NCI-H187 treated with DMSO at 0.1 percent for 48 hours (cell line): ENCODE measurements around the gene ARL3.
"Not testable (repeated sequence)": the region's sequence is repeated elsewhere in the genome, so short reads cannot be mapped to it uniquely, and the experiment has no call there.

Experiments used
- DNase-seq: peaks from one replicate; lab custom pipeline; 2025; lab: John Stamatoyannopoulos, UW

Gene ARL3

GRCh38 chr10:102702742-102703141 is 11.5 kb downstream of the ARL3 start:
- DNase-seq = no peak

DNA sequence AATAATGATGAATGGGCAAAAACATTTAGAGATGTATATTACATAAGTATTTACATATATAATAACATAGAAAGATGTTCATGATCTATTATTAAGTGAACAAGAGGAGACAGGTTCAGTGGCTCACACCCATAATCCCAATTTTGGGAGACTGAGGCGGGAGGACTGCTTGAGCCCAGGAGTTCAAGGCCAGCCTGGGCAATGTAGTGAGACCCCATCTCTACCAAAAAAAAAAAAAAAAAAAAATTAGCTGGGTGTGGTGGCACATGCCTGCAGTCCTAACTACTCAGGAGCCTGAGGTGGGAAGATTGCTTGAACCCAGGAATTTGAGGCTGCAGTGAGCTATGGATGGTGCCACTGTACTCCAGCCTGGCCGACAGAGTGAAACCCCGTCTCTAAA is 12.4 kb downstream of the ARL3 start:
- no peak for DNase-seq

GRCh38 chr10:102701272-102701671 is 12.9 kb downstream of the ARL3 start:
- no peak for DNase-seq

DNA sequence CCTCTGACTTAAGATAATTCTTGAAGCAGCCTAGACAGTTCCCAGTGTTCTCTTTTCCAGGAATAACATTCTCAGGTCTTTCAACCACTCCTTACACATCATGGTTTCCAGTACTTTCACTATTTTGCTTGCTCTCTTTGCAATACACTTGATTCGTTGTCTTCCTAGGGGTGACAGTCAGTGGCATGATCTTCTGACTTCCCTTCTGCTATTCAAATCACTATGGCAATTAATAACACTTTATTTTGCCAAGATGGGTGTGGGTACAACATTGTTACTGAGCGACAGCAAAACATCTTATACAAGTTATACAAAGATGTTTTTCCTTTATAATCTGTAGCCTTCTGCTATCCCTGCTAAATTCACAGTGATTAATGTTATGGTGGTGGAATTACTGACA is 15.3 kb downstream of the ARL3 start:
- no peak for DNase-seq

GRCh38 chr10:102696736-102697135 is 17.5 kb downstream of the ARL3 start:
- no peak for DNase-seq

DNA sequence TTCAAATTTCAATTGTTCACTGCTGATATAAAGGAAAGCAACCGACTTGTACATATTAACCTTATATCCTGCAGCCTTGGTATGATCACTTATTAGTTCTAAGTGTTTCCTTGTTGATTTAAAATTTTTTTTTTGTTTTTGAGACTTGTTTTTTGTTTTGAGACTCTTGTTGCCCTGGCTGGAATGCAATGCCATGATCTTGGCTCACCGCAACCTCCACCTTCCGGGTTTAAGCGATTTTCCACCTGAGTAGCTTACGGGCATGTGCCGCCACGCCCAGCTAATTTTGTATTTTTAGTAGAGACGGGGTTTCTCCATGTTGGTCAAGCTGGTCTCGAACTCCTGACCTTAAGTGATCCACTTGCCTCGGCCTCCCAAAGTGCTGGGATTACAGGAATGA is 18.8 kb downstream of the ARL3 start:
- not testable (repeated sequence) for DNase-seq

DNA sequence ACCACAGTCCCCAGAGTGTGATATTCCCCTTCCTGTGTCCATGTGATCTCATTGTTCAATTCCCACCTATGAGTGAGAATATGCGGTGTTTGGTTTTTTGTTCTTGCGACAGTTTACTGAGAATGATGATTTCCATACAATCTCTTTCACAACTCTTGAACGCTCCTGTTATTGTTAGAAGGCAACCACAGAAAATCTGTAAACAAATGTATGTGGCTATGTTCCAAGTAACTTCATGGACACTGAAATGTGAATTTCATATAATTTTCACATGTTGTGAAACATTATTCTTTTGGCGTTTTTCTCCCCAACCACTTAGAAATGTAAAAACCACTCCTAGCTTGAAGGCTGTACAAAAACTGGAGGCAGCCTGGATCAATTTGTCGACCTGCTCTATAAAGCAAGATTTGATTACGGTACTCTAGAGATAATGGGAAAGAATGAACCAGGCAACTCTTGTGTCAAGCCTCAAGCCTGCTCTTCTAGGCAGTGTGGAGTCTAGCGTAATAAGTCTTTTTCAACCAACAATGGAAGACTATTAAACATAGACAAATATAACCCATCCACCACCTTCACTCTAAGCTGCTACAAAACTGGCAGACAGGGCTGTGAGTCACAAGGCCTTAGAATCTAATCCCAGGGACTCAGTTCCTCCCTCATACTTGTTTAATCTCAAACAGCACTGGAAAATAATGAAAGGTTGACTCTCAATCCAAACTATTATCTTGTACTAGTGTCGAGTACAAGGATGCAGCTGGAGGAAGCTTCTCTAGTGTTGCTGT is 22.7 kb downstream of the ARL3 start:
- no peak for DNase-seq

DNA sequence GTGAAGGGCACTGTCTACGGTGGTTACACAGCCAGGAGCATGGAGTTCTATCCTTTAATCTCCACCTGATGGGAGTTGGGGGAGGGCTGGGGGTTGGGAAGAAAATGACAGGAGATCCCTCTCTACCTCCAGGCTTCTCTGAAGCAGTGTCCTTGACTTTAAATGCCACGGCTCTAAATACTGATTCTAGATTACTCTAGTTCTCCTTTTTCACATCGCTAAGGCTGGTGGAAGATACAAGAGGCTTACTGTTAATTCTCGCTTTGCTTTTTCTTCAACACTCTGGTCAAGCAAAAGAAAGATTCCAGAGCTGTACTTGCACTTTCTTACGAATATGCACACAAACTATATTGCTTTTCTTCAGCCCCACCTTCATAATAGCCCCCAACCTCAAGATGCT is 30.5 kb downstream of the ARL3 start:
- DNase-seq = no peak

GRCh38 chr10:102682981-102683380 is 31.2 kb downstream of the ARL3 start:
- DNase-seq = no peak

DNA sequence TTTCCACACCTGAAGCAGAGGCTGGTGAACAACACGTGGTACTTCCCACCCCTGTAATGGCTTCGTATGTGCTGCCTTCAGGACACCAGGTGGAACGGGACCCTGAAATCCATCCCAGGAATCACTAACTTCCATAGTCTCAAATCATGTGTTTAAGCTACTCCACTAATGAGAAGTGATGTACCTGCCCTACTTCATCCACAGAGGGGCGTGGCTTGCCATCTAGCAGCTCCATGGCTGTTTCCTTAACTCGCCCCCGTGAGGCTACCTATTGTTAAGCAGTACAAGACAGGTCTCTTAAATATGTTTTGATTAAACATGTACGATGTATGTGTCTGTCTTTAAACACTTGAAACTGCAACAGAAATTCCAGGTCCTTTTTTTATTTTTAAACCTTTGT is 31.8 kb downstream of the ARL3 start:
- DNase-seq = no peak

DNA sequence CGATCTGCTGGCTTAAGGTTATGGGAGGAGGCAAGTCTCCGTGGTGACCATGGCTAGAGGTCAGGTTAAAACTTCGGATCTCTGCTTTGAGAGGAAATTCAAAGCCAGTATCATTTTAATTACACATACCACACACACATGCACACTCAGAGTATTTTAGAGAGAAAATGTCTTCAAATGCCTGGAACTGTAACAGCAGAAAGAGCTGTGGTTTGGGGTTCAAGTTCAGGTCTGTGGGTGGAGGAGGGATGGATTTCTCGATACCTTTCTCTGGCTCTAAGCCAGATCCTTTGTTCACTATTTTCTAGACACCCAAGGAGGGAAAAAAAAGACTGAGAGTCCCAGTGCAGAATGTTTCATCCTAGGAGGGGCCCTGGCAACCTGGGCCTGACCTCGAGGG is 32.5 kb downstream of the ARL3 start:
- no peak for DNase-seq

DNA sequence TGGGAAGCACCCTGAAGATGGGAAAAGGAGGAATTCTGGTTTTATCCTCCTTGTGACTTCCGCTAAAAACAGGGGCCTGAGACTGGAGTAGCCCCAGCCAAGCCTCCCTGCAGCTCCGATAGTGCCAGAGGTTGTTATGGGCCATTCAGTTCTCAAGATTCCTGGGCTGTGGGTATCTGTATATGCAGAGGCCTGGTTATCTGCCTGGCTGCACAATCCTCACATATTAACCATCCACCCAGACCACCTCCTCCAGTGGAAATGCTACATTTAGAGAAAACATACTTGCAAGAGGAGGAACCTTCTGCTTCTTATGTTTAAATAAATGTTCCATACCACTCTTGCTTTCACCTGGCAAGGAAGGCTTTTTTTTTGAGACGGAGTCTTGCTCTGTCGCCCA is 34.6 kb downstream of the ARL3 start:
- no peak for DNase-seq

GRCh38 chr10:102678842-102679289 is 35.3 kb downstream of the ARL3 start:
- no peak for DNase-seq

DNA sequence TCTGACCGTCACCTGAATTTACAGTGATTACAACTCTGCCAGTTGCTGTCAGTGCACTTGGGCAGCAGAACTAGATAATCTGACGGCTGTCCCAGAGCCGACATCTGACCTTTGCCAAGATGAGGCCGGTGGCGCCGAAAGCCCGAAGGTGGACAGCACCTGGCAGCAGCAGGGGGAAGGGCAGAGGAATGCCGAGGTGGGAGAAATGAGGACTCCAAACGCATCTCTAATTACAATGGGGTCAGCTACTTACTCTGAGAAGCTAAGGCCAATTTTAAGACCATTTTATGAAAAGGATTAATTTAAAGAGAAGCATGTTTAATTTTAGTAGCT is 36.2 kb downstream of the ARL3 start:
- DNase-seq = no peak

DNA sequence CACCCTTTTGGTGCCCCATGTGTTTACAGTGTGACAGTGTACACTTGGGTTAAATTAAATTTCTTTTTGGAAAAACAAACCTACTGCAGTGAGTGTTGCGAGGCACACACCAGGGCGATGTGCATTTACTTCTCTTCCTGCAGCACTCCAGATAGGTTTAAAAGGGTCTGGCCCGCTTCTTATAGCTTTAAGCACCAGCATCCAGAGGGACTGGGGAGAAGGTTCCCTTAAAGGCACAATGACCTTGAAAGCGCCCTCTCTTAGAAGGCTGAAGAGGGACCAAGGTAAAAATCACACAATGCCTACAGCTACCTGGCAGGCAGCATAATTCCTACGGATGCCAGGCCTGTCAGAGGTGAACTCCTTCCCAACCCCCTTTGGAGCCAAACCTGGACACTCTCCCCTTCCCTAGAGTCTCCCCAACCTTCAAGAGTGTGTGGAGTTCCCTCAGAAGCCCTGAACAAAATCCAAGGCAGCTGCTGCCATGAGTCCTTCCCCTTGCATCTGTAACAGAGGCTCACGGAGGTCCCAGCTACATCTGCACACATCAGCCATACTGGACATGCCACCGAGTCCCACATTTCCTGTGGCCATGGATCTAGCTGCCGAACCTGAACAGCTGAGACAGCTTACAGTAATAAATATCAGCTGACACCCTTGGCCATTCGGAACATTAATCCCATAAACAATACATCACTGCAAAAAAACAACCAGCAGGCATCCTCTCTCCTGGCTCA is 36.7 kb downstream of the ARL3 start:
- DNase-seq = no peak

- DNase-seq = no peak
Measured at GRCh38 chr10:102676534-102677315, 37.5 kb downstream of the ARL3 start.

DNA sequence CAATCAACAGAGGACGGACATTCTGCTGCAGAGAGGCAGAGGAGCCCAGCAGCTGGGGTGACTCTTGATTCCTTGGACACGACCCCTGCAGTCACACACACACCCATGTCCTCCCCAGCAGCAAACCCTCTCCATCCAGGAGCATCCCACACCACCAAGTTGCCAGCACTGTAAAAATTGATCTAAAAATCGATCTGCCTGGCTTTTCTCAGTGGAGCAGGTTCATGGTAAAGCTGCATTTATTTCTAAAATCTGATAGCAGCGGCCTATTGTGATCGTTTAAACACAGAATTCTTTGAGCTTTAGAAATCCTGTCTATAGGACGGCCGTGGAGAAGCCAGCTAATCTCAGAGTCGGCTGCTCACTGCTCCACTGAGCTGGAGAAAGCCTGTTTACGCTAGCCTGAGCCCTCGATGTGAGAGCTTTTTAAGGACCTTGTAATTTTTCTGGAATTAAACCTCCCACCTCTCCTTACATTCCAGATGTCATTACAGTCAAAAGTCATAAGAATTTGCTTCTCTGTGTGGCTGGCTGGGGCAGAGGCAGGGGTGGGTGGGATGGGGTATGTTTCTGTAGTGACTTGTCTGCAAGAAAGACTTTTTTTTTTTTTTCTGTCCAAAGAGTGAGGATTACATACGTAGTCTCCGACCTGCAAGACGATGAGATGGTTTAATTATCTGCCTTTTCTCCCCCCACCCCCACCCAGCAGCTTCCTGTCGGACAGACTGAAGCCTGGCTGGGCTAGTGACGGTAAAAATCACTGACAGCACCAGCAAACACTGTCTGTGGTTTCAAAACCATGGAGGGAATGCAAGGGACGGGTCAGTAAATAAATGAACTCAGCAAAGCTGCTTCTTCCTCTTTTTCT is 38.3 kb downstream of the ARL3 start:
- no peak for DNase-seq

- DNase-seq = no peak
Measured at GRCh38 chr10:102675011-102675665, 39.1 kb downstream of the ARL3 start.

GRCh38 chr10:102674566-102674965 is 39.6 kb downstream of the ARL3 start:
- DNase-seq = no peak

- DNase-seq = no peak
Measured at GRCh38 chr10:102673819-102674511, 40.2 kb downstream of the ARL3 start.
